Thyroid gland (tissue), 4 donors: ENCODE measurements around the gene LRMDA. TPM values are rescaled to one million over a fixed set of nuclear protein-coding genes. Genes with fewer than 3 reads are reported as not detected.

ENCODE experiments used
- DNase-seq, 2 donors: peaks; one replicate each; pipeline ENCODE4 v3.0.0-alpha.2; 2019
- H3K27ac ChIP-seq, 3 donors: fragments of 200-600 bp; sonication (generic); 1 replicate in 2 of 3; 2 replicates in 1 of 3; pipeline ENCODE4 v1.5.1; 2016 to 2019; ENCODE audit warnings: mild to moderate bottlenecking in 1 of 3, moderate library complexity in 1 of 3
- H3K27me3 ChIP-seq: fragments of 200-600 bp; sonication (generic); one replicate; pipeline ENCODE4 v1.5.1; 2019
- H3K36me3 ChIP-seq, 2 donors: fragments of 200-600 bp; sonication (generic); one replicate each; pipeline ENCODE4 v1.5.1; 2016 to 2019
- H3K4me1 ChIP-seq, 2 donors: fragments of 200-600 bp; sonication (generic); one replicate each; pipeline ENCODE4 v1.5.1; 2017 to 2019
- H3K4me3 ChIP-seq, 3 donors: fragments of 200-600 bp; sonication (generic); replicated peaks in 1 of 3; 1 replicate in 2 of 3; 2 replicates in 1 of 3; pipeline ENCODE4 v1.5.1; 2016; ENCODE audit warnings: mild to moderate bottlenecking in 1 of 3
- H3K9me3 ChIP-seq: fragments of 200-600 bp; sonication (generic); one replicate; pipeline ENCODE4 v1.5.1; 2017
- CTCF ChIP-seq, 6 experiments: fragments of 200-600 bp in 3 of 6; fragments of 450-650 bp in 3 of 6; sonication (generic) in 3 of 6; IDR thresholded peaks; one replicate each; pipeline ENCODE4 v1.5.1; 2016 to 2019; ENCODE audit warnings: antibody characterized with exemption in 6 of 6, mild to moderate bottlenecking in 2 of 6, inconsistent platforms in 1 of 6, moderate library complexity in 1 of 6
- POLR2A ChIP-seq, 2 donors: fragments of 450-650 bp; IDR thresholded peaks; one replicate each; pipeline ENCODE4 v1.6.1; 2017; ENCODE audit warnings: antibody characterized with exemption in 2 of 2, mild to moderate bottlenecking in 2 of 2, moderate library complexity in 1 of 2
- WGBS, 2 donors: methylation state at CpG; one replicate each; pipeline ENCODE4 v1.1.5; 2017; 5-methylcytosine and 5-hydroxymethylcytosine counted together
- intact Hi-C: fragments of 100-400 bp; cut with DNase I; formaldehyde crosslinking; loops from one replicate; pipeline ENCODE4 v1.15.1; 2023
- total RNA-seq, 4 donors: library from RNA; depleted of rRNA; stranded (reverse); fragments of >200 nt; gene quantifications; one replicate each; pipeline ENCODE4 v1.2.3, GENCODE V29; 2016

The LRMDA gene
- total RNA-seq, 4 donors from 2014 or later, result 16.5 to 31.7 (median 23.2) TPM

- WGBS, 2 donors, result 85 to 91% methylated on average over 12 to 15 of the region's 15 CpGs
- Histone ChIP-seq H3K4me3 (no peak overlapping the region), H3K36me3 (no peaks in the 10 kb centered on the region), H3K4me1 (peaks cover 13 to 20% of the 10 kb centered on the region in 2 donors), H3K9me3 (no peaks in the 10 kb centered on the region), H3K27ac (no peak overlapping the region), H3K27me3 (no peaks in the 10 kb centered on the region)
- DNase-seq, result no peak
- TF ChIP-seq POLR2A (IDR thresholded peaks at IDR 0.05) (no peak), CTCF (IDR thresholded peaks at IDR 0.05) (no peak)
- intact Hi-C loops, result no loop called here
Observed at GRCh38 chr10:75461672-75462649, 30.5 kb downstream of the LRMDA start.

- no peaks in the 10 kb centered on the region for H3K9me3 ChIP-seq
- no peak overlapping the region for H3K4me3 ChIP-seq
- 91 to 94% methylated on average over 9 of the region's 9 CpGs for WGBS, 2 donors
- peaks cover 13 to 20% of the 10 kb centered on the region in 2 donors for H3K4me1 ChIP-seq
- H3K27me3 ChIP-seq, result no peaks in the 10 kb centered on the region
- no peaks in the 10 kb centered on the region for H3K36me3 ChIP-seq
- TF ChIP-seq POLR2A (IDR thresholded peaks at IDR 0.05) (no peak), CTCF (IDR thresholded peaks at IDR 0.05) (no peak)
- H3K27ac ChIP-seq, result no peak overlapping the region
- intact Hi-C loops, result no loop called here
- DNase-seq, result no peak
Observed at GRCh38 chr10:75462865-75463264, 31.4 kb downstream of the LRMDA start.

- Histone ChIP-seq H3K9me3 (no peaks in the 10 kb centered on the region), H3K4me1 (peaks cover 19 to 22% of the 10 kb centered on the region in 2 donors), H3K27ac (peak overlapping the region; percentile 17 to 31 (median 19)), H3K36me3 (no peaks in the 10 kb centered on the region), H3K4me3 (no peak overlapping the region), H3K27me3 (no peaks in the 10 kb centered on the region)
- intact Hi-C loops, result no loop called here
- TF ChIP-seq POLR2A (IDR thresholded peaks at IDR 0.05) (no peak), CTCF (IDR thresholded peaks at IDR 0.05) (no peak)
- 63 to 69% methylated on average over 10 of the region's 10 CpGs for WGBS, 2 donors
- DNase-seq, result no peak
Observed at GRCh38 chr10:75464478-75465449, 33.3 kb downstream of the LRMDA start.

GRCh38 chr10:75465450-75465827 is 34.0 kb downstream of the LRMDA start:
- TF ChIP-seq POLR2A (IDR thresholded peaks at IDR 0.05) (no peak), CTCF (IDR thresholded peaks at IDR 0.05) (no peak)
- Histone ChIP-seq H3K4me3 (no peak overlapping the region), H3K27me3 (no peaks in the 10 kb centered on the region), H3K36me3 (no peaks in the 10 kb centered on the region), H3K4me1 (peaks cover 22 to 24% of the 10 kb centered on the region in 2 donors), H3K27ac (peak overlapping the region in 2 of 3 donors; percentile 19 to 31), H3K9me3 (no peaks in the 10 kb centered on the region)
- 71 to 73% methylated on average over 6 of the region's 6 CpGs for WGBS, 2 donors
- intact Hi-C loops, result no loop called here
- peak; percentile 14 to 21 for DNase-seq
